Measurements from ENCODE around the gene P2RX5.

DNA sequence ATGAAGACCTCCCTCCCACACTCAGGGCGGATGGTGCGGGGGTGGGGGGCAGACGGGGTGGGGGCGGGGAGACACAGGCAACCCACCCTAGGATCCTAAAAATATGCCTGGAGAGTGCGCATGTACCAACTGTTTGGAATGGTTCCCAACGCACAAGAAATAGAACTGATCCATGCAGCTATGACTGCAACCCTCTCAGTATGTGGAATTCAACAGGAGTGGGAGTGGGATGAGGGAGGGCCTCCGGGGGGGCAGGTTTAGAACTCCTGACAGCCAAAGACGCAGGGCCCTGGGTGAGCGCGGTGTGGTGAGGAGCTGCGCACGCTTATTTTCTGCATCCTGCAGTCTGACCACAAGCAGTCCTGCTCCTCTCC is 1.1 kb upstream of the P2RX5 start:
- TF ChIP-seq YY1 (IDR thresholded peaks at IDR 0.05; ENCODE audit: insufficient read depth, insufficient read length) (no peak), ZNF274 (IDR thresholded peaks at IDR 0.05; ENCODE audit: low read depth, low read length) (no peak), SUZ12 (IDR thresholded peaks at IDR 0.05; ENCODE audit: extremely low read depth, insufficient read depth, insufficient read length) (no peak)
